Upper lobe of left lung (tissue), 6 donors: ENCODE measurements around the gene CAPN11. TPM values are rescaled to one million over a fixed set of nuclear protein-coding genes. Genes with fewer than 3 reads are reported as not detected.

Experiments
- ATAC-seq, 2 donors: fragments of 200-7000 bp; cut with Tn5 transposase; one replicate each; pipeline ENCODE4 v1.9.1; 2022; ENCODE audit warnings: mild to moderate bottlenecking in 2 of 2, moderate library complexity in 2 of 2; ENCODE audit not compliant: low FRiP score in 2 of 2
- DNase-seq, 2 donors: peaks; one replicate each; pipeline ENCODE4 v3.0.0-alpha.2; 2019 to 2020
- H3K27ac ChIP-seq, 4 donors: fragments of 200-600 bp; sonication (generic); one replicate each; pipeline ENCODE4 v1.5.1; 2016 to 2019
- H3K27me3 ChIP-seq, 4 donors: fragments of 200-600 bp; sonication (generic); one replicate each; pipeline ENCODE4 v1.5.1; 2017 to 2019
- H3K36me3 ChIP-seq, 4 donors: fragments of 200-600 bp; sonication (generic); one replicate each; pipeline ENCODE4 v1.5.1; 2016 to 2019
- H3K4me1 ChIP-seq, 4 donors: fragments of 200-600 bp; sonication (generic); one replicate each; pipeline ENCODE4 v1.5.1; 2018 to 2019
- H3K4me3 ChIP-seq, 4 donors: fragments of 200-600 bp; sonication (generic); one replicate each; pipeline ENCODE4 v1.5.1; 2017 to 2019; ENCODE audit warnings: mild to moderate bottlenecking in 2 of 4, moderate library complexity in 1 of 4
- H3K9me3 ChIP-seq, 4 donors: fragments of 200-600 bp; sonication (generic); one replicate each; pipeline ENCODE4 v1.5.1; 2018 to 2019
- CTCF ChIP-seq, 6 experiments: fragments of 450-650 bp in 4 of 6; fragments of 200-600 bp in 2 of 6; sonication (generic) in 2 of 6; IDR thresholded peaks; one replicate each; pipeline ENCODE4 v1.5.1; 2016 to 2019; ENCODE audit warnings: antibody characterized with exemption in 6 of 6
- EP300 ChIP-seq, 4 donors: sonication (generic); formaldehyde crosslinking; IDR thresholded peaks; one replicate each; pipeline ENCODE4 v1.5.1; 2017; ENCODE audit warnings: antibody characterized with exemption in 4 of 4, control low read depth in 2 of 4
- POLR2A ChIP-seq, 4 donors: fragments of 450-650 bp; IDR thresholded peaks; one replicate each; pipeline ENCODE4 v1.5.1; 2016 to 2017; ENCODE audit warnings: antibody characterized with exemption in 4 of 4, mild to moderate bottlenecking in 2 of 4
- POLR2AphosphoS5 ChIP-seq, 2 donors: sonication (generic); formaldehyde crosslinking; IDR thresholded peaks; one replicate each; pipeline ENCODE4 v1.5.1; 2017; ENCODE audit warnings: antibody characterized with exemption in 2 of 2
- WGBS, 2 donors: methylation state at CpG; one replicate each; pipeline ENCODE4 v1.1.5; 2017 to 2018; 5-methylcytosine and 5-hydroxymethylcytosine counted together
- total RNA-seq, 6 donors: library from RNA; depleted of rRNA in 4 of 6; stranded (reverse); fragments of >200 nt in 4 of 6; gene quantifications; one replicate each; pipeline versions ENCODE4 v1.1.0 to v1.2.1, GENCODE V29; 2016 to 2021
- donor health status: DM: no; HTN: no; CAD: no; lungs with moderate emphysema.
- donor health status: DM: no; HTN: yes; CAD: no; lungs with severe emphysema.

Gene CAPN11
- total RNA-seq, 6 donors from 2014 or later, result 0.30 to 0.81 (median 0.52) TPM; not detected in 2

GRCh38 chr6:44216677-44217331 lies 58.2 kb downstream of the CAPN11 start, which contains the start of gene MYMX:
Gene MYMX (plus strand): TSS chr6:44216926. CDS start chr6:44217472, 546 bp downstream.
- no peak for ATAC-seq
- DNase-seq, result peak in 1 of 2 donors; percentile 26
- H3K36me3 ChIP-seq, result no peaks in the 10 kb centered on the region
- H3K9me3 ChIP-seq, result no peaks in the 10 kb centered on the region
- no peak within 1 kb of the TSS for H3K4me3 ChIP-seq
- WGBS, 2 donors, result 46 to 50% methylated on average over 7 of the region's 7 CpGs
- no peak for TF ChIP-seq POLR2AphosphoS5 (IDR thresholded peaks at IDR 0.05)
- TF ChIP-seq CTCF (IDR thresholded peaks at IDR 0.05), result no peak
- no peak for TF ChIP-seq POLR2A (IDR thresholded peaks at IDR 0.05)
- no peak for TF ChIP-seq EP300 (IDR thresholded peaks at IDR 0.05)
- H3K4me1 ChIP-seq, result peaks cover 34 to 51% (median 47%) of the 10 kb centered on the region in 4 donors
- H3K27me3 ChIP-seq, result no peaks in the 10 kb centered on the region
- H3K27ac ChIP-seq, result peak within 1 kb of the TSS; percentile 86 to 91 (median 87)

GRCh38 chr6:44217332-44218143 lies 58.9 kb downstream of the CAPN11 start:
- no peak for TF ChIP-seq POLR2A (IDR thresholded peaks at IDR 0.05)
- no peak for TF ChIP-seq CTCF (IDR thresholded peaks at IDR 0.05)
- no peak for TF ChIP-seq EP300 (IDR thresholded peaks at IDR 0.05)
- peak in 1 of 2 donors; percentile 8 for TF ChIP-seq POLR2AphosphoS5 (IDR thresholded peaks at IDR 0.05)

GRCh38 chr6:44219053-44219814 lies 60.6 kb downstream of the CAPN11 start:
- H3K4me1 ChIP-seq, result peaks cover 55 to 76% (median 69%) of the 10 kb centered on the region in 4 donors
- peak overlapping the region; percentile 86 to 91 (median 87) for H3K27ac ChIP-seq
- peak overlapping the region; percentile 27 to 60 (median 48) for H3K4me3 ChIP-seq
- peak; percentile 85 to 88 for ATAC-seq
- WGBS, 2 donors, result 8% methylated on average over 23 to 30 of the region's 45 CpGs
- peak in 1 of 6 experiments; percentile 22 for TF ChIP-seq CTCF (IDR thresholded peaks at IDR 0.05)
- peak; percentile 47 to 63 for TF ChIP-seq POLR2AphosphoS5 (IDR thresholded peaks at IDR 0.05)
- TF ChIP-seq POLR2A (IDR thresholded peaks at IDR 0.05), result peak in 3 of 4 donors; percentile 56 to 87 (median 67)
- no peak for TF ChIP-seq EP300 (IDR thresholded peaks at IDR 0.05)
- no peaks in the 10 kb centered on the region for H3K27me3 ChIP-seq
- peak; percentile 92 to 94 for DNase-seq
- no peaks in the 10 kb centered on the region for H3K9me3 ChIP-seq
- no peaks in the 10 kb centered on the region for H3K36me3 ChIP-seq

More at GRCh38 chr6:44217332-44218143, 58.9 kb downstream of the CAPN11 start:
- Histone ChIP-seq H3K4me1 (peaks cover 42 to 59% (median 55%) of the 10 kb centered on the region in 4 donors), H3K27me3 (no peaks in the 10 kb centered on the region), H3K36me3 (no peaks in the 10 kb centered on the region), H3K9me3 (no peaks in the 10 kb centered on the region), H3K27ac (peak overlapping the region; percentile 86 to 91 (median 87)), H3K4me3 (no peak overlapping the region)
- no peak for ATAC-seq
- peak; percentile 45 to 88 for DNase-seq
- WGBS, 2 donors, result 77 to 83% methylated on average over 4 to 16 of the region's 16 CpGs

GRCh38 chr6:44219815-44220784 lies 61.5 kb downstream of the CAPN11 start:
- H3K4me1 ChIP-seq, result peaks cover 58 to 83% (median 74%) of the 10 kb centered on the region in 4 donors
- H3K27ac ChIP-seq, result peak overlapping the region; percentile 86 to 91 (median 87)
- no peaks in the 10 kb centered on the region for H3K27me3 ChIP-seq
- no peak for DNase-seq
- TF ChIP-seq EP300 (IDR thresholded peaks at IDR 0.05), result no peak
- H3K9me3 ChIP-seq, result no peaks in the 10 kb centered on the region
- H3K36me3 ChIP-seq, result no peaks in the 10 kb centered on the region
- WGBS, 2 donors, result 65 to 93% methylated on average over 18 to 27 of the region's 28 CpGs
- H3K4me3 ChIP-seq, result peak overlapping the region; percentile 27 to 60 (median 48)
- no peak for ATAC-seq
